Right lobe of liver (tissue), 6 donors: ENCODE measurements around the gene IPO11. TPM values are rescaled to one million over a fixed set of nuclear protein-coding genes. Genes with fewer than 3 reads are reported as not detected.
"Not testable (repeated sequence)": the region's sequence is repeated elsewhere in the genome, so short reads cannot be mapped to it uniquely, and the experiment has no call there.

Experiments used
- ATAC-seq, 4 donors: fragments of 200-7000 bp; cut with Tn5 transposase; one replicate each; pipeline ENCODE4 v1.9.1; 2020; ENCODE audit warnings: mild to moderate bottlenecking in 4 of 4, moderate library complexity in 4 of 4
- DNase-seq, 3 donors: peaks; one replicate each; pipeline ENCODE4 v3.0.0-alpha.2; 2020
- H3K27ac ChIP-seq, 3 donors: fragments of 200-600 bp; one replicate each; pipeline ENCODE4 v1.8.0; 2022
- H3K27me3 ChIP-seq, 2 donors: fragments of 200-600 bp; one replicate each; pipeline ENCODE4 v1.8.0; 2022
- H3K36me3 ChIP-seq, 4 donors: fragments of 200-600 bp; sonication (generic) in 1 of 4; one replicate each; pipeline versions ENCODE4 v1.5.1 to v1.8.0; 2017 to 2022; ENCODE audit warnings: control low read depth in 1 of 4
- H3K4me1 ChIP-seq, 4 donors: fragments of 200-600 bp; sonication (generic) in 1 of 4; one replicate each; pipeline versions ENCODE4 v1.5.1 to v1.8.0; 2017 to 2022; ENCODE audit warnings: control low read depth in 1 of 4
- H3K4me3 ChIP-seq, 3 donors: fragments of 200-600 bp; one replicate each; pipeline ENCODE4 v1.8.0; 2022
- H3K9me3 ChIP-seq, 4 donors: fragments of 200-600 bp; sonication (generic) in 1 of 4; one replicate each; pipeline versions ENCODE4 v1.5.1 to v1.8.0; 2017 to 2022; ENCODE audit warnings: control low read depth in 1 of 4
- POLR2A ChIP-seq: fragments of 450-650 bp; IDR thresholded peaks from one replicate; pipeline ENCODE4 v1.6.1; 2017; ENCODE audit warnings: antibody characterized with exemption, mild to moderate bottlenecking
- WGBS: methylation state at CpG from one replicate; pipeline ENCODE4 v1.1.6; 2018; ENCODE audit warnings: low coverage, low lambda C conversion rate; ENCODE audit not compliant: insufficient coverage; ENCODE audit errors: missing lambda C conversion rate; 5-methylcytosine and 5-hydroxymethylcytosine counted together
- intact Hi-C, 2 donors: fragments of 100-400 bp; cut with DNase I; formaldehyde crosslinking; loops; one replicate each; pipeline versions ENCODE4 v1.11.2 to v1.14.1; 2022
- total RNA-seq, 6 experiments: library from RNA; depleted of rRNA in 2 of 6; stranded (reverse); fragments of >200 nt in 2 of 6; fragmentation: NEBNext Ultra II Directional in 3 of 6; extraction: Animal tissue kit (Norgen Biotek cat#: 25700) in 3 of 6; gene quantifications; one replicate each; pipeline versions ENCODE4 v1.1.0 to v1.2.4, GENCODE V29; 2016 to 2023
- TF ChIP-seq, protein P1 (sequence below), 4 donors: fragments of 200-600 bp in 3 of 4; fragments of 450-650 bp in 1 of 4; IDR thresholded peaks; one replicate each; pipeline versions ENCODE4 v1.5.1 to v1.8.0; 2016 to 2022; ENCODE audit warnings: antibody characterized with exemption in 4 of 4, mild to moderate bottlenecking in 2 of 4
- donor health status: DM: no; HTN: yes; CAD: no.
- donor health status: DM: no; HTN: no; CAD: no.
- donor health status: DM: no; HTN: no; CAD: no.
- donor health status: DM: no; HTN: yes; CAD: no.
- donor health status: DM: no; HTN: yes; CAD: no.

Gene IPO11
- total RNA-seq, 6 experiments from 2014 or later, result 8.3 to 15.7 (median 13.6) TPM

DNA sequence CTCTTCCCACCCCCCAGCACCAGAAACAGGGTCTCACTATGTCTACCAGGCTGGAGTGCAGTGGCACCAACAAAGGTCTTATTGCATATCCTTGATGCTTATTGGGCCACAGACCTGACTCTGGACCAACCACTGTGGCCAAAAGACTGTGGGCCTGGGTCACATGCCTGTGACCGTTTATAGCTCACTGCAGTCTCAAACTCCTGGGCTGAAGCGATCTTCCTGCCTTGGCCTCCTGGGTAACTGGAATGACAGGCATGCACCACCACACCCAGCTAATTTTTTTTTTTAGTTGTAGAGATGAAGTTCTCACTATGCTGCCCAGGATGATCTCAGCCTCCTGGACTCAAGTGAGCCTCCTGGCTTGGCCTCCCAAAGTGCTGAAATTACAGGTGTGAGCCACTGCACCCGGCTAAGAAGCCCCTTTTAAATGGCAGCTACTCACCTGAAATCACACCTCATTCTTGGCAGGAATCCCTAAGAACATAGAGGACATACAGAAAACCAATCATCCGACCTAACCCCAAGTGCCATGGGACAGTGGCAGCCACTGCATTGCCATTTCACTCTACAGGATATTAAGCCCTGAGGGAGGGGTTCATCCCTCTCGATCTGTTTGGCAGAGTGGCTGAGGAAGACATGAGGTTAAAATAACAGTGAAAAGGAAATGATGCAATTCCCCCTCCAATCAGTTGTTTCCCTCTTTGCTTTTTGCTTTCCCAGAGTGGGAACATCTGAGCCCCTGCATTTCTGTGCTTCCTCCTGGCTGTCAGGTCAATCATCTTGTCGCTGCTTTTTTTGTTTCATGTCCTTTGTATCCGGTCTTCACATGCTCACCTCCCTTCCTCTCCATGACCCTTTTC is 240.7 kb downstream of the IPO11 start:
- no peak for DNase-seq
- intact Hi-C loops, result no loop called here
- ATAC-seq, result peak; percentile 29 to 76 (median 58)
- Histone ChIP-seq H3K4me3 (no peak overlapping the region), H3K27ac (no peak overlapping the region), H3K36me3 (no peaks in the 10 kb centered on the region), H3K4me1 (no peaks in the 10 kb centered on the region), H3K9me3 (no peaks in the 10 kb centered on the region), H3K27me3 (no peaks in the 10 kb centered on the region)
- no peak for TF ChIP-seq POLR2A
- WGBS, result 38% methylated on average over 4 of the region's 7 CpGs

DNA sequence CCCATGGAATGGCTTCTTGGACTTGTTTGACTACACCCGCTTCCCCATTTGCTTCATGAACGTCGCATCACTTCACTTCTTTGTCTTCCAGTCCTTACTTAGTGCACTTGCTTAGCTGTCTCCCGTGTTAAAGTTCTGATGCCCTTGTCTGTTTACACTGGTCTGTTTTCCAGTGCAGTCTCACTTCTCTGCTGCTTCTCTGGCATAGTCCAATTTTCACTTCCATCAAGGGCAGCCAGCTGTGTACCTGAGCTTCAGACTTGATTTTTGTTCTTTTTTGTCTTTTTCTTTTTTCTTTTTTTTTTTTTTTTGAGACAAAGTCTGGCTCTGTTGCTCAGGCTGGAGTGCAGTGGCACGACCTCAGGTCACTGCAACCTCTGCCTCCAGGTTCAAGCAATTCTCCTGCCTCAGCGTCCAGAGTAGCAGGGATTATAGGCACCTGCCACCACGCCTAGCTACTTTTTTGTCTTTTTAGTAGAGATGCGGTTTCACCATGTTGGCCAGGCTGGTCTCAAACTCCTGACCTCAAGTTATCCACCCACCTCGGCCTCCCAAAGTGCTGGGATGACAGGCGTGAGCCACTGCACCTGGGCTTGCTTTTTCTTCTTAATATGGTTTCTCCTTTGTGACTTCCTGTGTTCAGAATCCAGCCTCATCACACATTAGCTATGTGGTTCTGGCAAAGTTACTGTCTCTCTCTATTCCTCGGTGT is 241.5 kb downstream of the IPO11 start:
- no peaks in the 10 kb centered on the region for H3K27me3 ChIP-seq
- WGBS, result 52% methylated on average over 10 of the region's 11 CpGs
- H3K27ac ChIP-seq, result no peak overlapping the region
- no peaks in the 10 kb centered on the region for H3K36me3 ChIP-seq
- intact Hi-C loops, result no loop called here
- no peaks in the 10 kb centered on the region for H3K4me1 ChIP-seq
- H3K4me3 ChIP-seq, result no peak overlapping the region
- no peaks in the 10 kb centered on the region for H3K9me3 ChIP-seq
- DNase-seq, result no peak
- no peak for TF ChIP-seq POLR2A
- TF ChIP-seq, protein P1, sequence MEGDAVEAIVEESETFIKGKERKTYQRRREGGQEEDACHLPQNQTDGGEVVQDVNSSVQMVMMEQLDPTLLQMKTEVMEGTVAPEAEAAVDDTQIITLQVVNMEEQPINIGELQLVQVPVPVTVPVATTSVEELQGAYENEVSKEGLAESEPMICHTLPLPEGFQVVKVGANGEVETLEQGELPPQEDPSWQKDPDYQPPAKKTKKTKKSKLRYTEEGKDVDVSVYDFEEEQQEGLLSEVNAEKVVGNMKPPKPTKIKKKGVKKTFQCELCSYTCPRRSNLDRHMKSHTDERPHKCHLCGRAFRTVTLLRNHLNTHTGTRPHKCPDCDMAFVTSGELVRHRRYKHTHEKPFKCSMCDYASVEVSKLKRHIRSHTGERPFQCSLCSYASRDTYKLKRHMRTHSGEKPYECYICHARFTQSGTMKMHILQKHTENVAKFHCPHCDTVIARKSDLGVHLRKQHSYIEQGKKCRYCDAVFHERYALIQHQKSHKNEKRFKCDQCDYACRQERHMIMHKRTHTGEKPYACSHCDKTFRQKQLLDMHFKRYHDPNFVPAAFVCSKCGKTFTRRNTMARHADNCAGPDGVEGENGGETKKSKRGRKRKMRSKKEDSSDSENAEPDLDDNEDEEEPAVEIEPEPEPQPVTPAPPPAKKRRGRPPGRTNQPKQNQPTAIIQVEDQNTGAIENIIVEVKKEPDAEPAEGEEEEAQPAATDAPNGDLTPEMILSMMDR (IDR thresholded peaks at IDR 0.05), result no peak
- ATAC-seq, result peak in 3 of 4 donors; percentile 27 to 61 (median 30)

- DNase-seq, ATAC-seq, H3K4me1 ChIP-seq, H3K9me3 ChIP-seq, H3K27me3 ChIP-seq, intact Hi-C loops, H3K4me3 ChIP-seq, H3K36me3 ChIP-seq, H3K27ac ChIP-seq: not testable (repeated sequence)
Measured at GRCh38 chr5:62657772-62658171, 245.2 kb downstream of the IPO11 start.

DNA sequence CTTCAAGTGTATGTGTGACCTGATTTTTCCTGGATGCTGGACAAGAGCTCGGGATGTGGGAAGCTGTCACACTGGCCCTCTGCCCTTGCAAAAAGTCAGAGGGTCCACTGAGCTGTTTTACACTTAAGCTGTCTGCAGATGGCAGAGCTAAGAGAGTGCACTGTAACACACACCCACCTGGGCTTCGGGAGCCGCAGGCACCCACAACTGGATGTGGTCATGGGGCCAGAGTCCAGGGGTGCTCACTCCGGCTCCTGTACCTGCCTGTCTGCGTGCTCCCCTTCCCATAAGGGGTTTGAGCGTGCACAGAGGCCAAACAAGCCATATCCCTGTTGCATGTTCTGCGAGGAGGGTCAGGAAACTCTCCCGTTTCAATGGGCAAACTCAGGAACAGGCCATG is 248.6 kb downstream of the IPO11 start:
- intact Hi-C loops, result no loop called here
- H3K4me1 ChIP-seq, result no peaks in the 10 kb centered on the region
- DNase-seq, result no peak
- no peaks in the 10 kb centered on the region for H3K36me3 ChIP-seq
- no peak for TF ChIP-seq POLR2A
- no peak overlapping the region for H3K27ac ChIP-seq
- no peak overlapping the region for H3K4me3 ChIP-seq
- no peaks in the 10 kb centered on the region for H3K27me3 ChIP-seq
- ATAC-seq, result no peak
- WGBS, result 58% methylated on average over 3 of the region's 8 CpGs
- H3K9me3 ChIP-seq, result no peaks in the 10 kb centered on the region

DNA sequence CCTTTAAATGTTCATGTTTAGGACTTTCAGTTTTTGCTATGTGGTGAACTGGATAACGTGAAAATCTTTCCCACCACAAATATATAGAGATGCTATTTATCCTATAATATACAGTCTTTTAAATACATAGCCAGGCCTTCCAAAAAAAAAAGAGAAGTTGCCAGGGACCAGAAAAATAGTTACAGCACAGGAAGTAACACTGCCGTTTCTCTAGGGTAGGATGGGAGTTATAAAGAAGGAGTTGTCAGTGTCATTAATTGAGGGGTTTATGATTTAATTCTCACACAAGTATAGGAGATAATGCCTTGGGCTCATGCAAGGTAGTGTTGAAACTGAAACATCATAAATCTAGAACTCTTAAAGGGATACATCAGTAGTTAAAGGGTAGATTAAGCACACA is 250.0 kb downstream of the IPO11 start:
- no peak overlapping the region for H3K4me3 ChIP-seq
- intact Hi-C loops, result no loop called here
- H3K27ac ChIP-seq, result no peak overlapping the region
- TF ChIP-seq, protein P1 (IDR thresholded peaks at IDR 0.05), result no peak
- no peak for TF ChIP-seq POLR2A
- no peak for DNase-seq
- H3K4me1 ChIP-seq, result no peaks in the 10 kb centered on the region
- 36% methylated on average over 2 of the region's 2 CpGs for WGBS
- H3K27me3 ChIP-seq, result no peaks in the 10 kb centered on the region
- ATAC-seq, result no peak
- no peaks in the 10 kb centered on the region for H3K9me3 ChIP-seq
- no peaks in the 10 kb centered on the region for H3K36me3 ChIP-seq

- ATAC-seq (no peak), DNase-seq (no peak)
- no peaks in the 10 kb centered on the region for H3K36me3 ChIP-seq
- H3K9me3 ChIP-seq, result no peaks in the 10 kb centered on the region
- intact Hi-C loops, result no loop called here
- no peaks in the 10 kb centered on the region for H3K27me3 ChIP-seq
- H3K4me3 ChIP-seq, result no peak overlapping the region
- no peak overlapping the region for H3K27ac ChIP-seq
- no peaks in the 10 kb centered on the region for H3K4me1 ChIP-seq
- TF ChIP-seq POLR2A, result no peak
- TF ChIP-seq, protein P1 (IDR thresholded peaks at IDR 0.05), result no peak
- no CpG with 5 or more reads among the region's 1 CpG for WGBS
Measured at GRCh38 chr5:62671479-62671878, 258.9 kb downstream of the IPO11 start.

DNA sequence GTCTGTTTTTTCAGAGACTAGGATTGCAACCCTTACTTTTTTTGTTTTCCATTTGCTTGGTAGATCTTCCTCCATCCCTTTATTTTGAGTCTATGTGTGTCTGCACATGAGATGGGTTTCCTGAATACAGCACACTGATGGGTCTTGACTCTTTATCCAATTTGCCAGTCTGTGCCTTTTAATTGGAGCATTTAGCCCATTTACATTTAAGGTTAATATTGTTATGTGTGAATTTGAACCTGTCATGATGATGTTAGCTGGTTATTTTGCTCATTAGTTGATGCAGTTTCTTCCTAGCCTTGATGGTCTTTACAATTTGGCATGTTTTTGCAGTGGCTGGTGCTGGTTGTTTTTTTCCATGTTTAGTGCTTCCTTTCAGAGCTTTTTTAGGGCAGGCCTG is 264.0 kb downstream of the IPO11 start:
- DNase-seq, H3K9me3 ChIP-seq, ATAC-seq, H3K4me1 ChIP-seq, H3K4me3 ChIP-seq, intact Hi-C loops, H3K36me3 ChIP-seq, H3K27me3 ChIP-seq, H3K27ac ChIP-seq: not testable (repeated sequence)
